Coronary artery (tissue), 2 donors: ENCODE results near the gene QRFP.
A peak's percentile ranks its signal among the peaks of the same experiment; 100 is the strongest.

ENCODE experiments used
- DNase-seq: peaks from one replicate; pipeline ENCODE4 v3.0.0-alpha.2; 2017; ENCODE audit warnings: low spot score
- H3K27ac ChIP-seq, 2 donors: fragments of 200-600 bp; sonication (generic); one replicate each; pipeline ENCODE4 v1.5.1; 2016 to 2019
- H3K4me3 ChIP-seq: fragments of 200-600 bp; sonication (generic); 2 replicates; pipeline ENCODE4 v1.5.1; 2016; ENCODE audit warnings: mild to moderate bottlenecking, moderate library complexity
- TF ChIP-seq, protein P1 (sequence below): fragments of 200-600 bp; sonication (generic); IDR thresholded peaks from one replicate; pipeline ENCODE4 v1.5.1; 2019; ENCODE audit warnings: antibody characterized with exemption

Gene QRFP

GRCh38 chr9:130888146-130888885 is 8.3 kb downstream of the QRFP start:
- DNase-seq = no peak
- H3K27ac ChIP-seq = no peak overlapping the region
- H3K4me3 ChIP-seq = no peak overlapping the region
- TF ChIP-seq, protein P1, sequence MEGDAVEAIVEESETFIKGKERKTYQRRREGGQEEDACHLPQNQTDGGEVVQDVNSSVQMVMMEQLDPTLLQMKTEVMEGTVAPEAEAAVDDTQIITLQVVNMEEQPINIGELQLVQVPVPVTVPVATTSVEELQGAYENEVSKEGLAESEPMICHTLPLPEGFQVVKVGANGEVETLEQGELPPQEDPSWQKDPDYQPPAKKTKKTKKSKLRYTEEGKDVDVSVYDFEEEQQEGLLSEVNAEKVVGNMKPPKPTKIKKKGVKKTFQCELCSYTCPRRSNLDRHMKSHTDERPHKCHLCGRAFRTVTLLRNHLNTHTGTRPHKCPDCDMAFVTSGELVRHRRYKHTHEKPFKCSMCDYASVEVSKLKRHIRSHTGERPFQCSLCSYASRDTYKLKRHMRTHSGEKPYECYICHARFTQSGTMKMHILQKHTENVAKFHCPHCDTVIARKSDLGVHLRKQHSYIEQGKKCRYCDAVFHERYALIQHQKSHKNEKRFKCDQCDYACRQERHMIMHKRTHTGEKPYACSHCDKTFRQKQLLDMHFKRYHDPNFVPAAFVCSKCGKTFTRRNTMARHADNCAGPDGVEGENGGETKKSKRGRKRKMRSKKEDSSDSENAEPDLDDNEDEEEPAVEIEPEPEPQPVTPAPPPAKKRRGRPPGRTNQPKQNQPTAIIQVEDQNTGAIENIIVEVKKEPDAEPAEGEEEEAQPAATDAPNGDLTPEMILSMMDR = no peak

DNA sequence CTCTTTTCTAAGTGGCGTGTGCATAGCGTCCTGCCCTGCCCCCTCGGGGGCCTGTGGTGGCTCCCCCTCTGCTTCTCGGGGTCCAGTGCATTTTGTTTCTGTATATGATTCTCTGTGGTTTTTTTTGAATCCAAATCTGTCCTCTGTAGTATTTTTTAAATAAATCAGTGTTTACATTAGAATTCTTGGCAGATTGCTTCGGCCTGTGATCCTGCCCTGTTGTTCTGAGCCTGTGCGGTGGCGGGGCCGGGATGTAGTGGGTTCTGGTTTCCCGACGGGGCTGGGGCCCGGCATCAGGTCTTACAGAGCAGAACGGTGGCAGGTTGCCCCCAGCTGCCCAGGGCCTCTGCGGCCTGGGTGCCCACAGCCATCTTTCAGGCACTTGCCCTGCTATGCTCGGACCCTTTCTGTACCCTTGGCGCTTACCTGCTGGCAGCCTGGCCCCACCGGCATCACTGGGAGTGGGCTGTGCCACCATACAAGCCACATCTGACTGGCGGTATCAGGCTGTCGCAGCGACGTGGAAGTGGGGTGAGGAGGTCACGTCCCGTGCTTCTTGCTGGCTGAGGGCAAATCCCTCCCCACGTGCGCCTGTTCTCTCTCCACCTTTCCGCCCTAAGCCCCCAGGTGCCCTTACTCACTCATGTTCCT is 9.0 kb downstream of the QRFP start:
- no peak for DNase-seq
- peak overlapping the region in 1 of 2 donors; percentile 29 for H3K27ac ChIP-seq
- TF ChIP-seq, protein P1 = no peak

GRCh38 chr9:130886981-130887380 is 9.6 kb downstream of the QRFP start:
- TF ChIP-seq, protein P1 = no peak

More for the DNA sequence above, 9.0 kb downstream of the QRFP start:
- H3K4me3 ChIP-seq = no peak overlapping the region

DNA sequence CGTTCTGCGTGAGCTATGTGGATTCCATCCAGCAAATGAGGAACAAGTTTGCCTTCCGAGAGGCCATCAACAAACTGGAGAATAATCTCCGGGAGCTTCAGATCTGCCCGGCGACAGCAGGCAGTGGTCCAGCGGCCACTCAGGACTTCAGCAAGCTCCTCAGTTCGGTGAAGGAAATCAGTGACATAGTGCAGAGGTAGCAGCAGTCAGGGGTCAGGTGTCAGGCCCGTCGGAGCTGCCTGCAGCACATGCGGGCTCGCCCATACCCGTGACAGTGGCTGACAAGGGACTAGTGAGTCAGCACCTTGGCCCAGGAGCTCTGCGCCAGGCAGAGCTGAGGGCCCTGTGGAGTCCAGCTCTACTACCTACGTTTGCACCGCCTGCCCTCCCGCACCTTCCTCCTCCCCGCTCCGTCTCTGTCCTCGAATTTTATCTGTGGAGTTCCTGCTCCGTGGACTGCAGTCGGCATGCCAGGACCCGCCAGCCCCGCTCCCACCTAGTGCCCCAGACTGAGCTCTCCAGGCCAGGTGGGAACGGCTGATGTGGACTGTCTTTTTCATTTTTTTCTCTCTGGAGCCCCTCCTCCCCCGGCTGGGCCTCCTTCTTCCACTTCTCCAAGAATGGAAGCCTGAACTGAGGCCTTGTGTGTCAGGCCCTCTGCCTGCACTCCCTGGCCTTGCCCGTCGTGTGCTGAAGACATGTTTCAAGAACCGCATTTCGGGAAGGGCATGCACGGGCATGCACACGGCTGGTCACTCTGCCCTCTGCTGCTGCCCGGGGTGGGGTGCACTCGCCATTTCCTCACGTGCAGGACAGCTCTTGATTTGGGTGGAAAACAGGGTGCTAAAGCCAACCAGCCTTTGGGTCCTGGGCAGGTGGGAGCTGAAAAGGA is 10.9 kb downstream of the QRFP start:
- TF ChIP-seq, protein P1 = no peak
- Histone ChIP-seq H3K4me3 (no peak overlapping the region), H3K27ac (no peak overlapping the region)
- no peak for DNase-seq

More at GRCh38 chr9:130886981-130887380, 9.6 kb downstream of the QRFP start:
- no peak for DNase-seq
- Histone ChIP-seq H3K27ac (no peak overlapping the region), H3K4me3 (no peak overlapping the region)

- no peak overlapping the region for H3K4me3 ChIP-seq
- DNase-seq = no peak
- TF ChIP-seq, protein P1 = no peak
- no peak overlapping the region for H3K27ac ChIP-seq
These were observed 11.8 kb downstream of the QRFP start for GRCh38 chr9:130884542-130885483.

GRCh38 chr9:130884111-130884531 is 12.5 kb downstream of the QRFP start:
- Histone ChIP-seq H3K27ac (no peak overlapping the region), H3K4me3 (no peak overlapping the region)
- no peak for DNase-seq
- TF ChIP-seq, protein P1 = no peak
